ENCODE data around the gene NDUFA8.

- TF ChIP-seq CTCF (conservative IDR thresholded peaks at IDR 0.05) (no peak), EZH2 (IDR thresholded peaks at IDR 0.05; ENCODE audit: low read depth) (no peak)
Observed at GRCh38 chr9:122191584-122191983, 32.0 kb upstream of the NDUFA8 start.

Measured in PC-9 (cell line).